Stimulated activated CD4-positive, alpha-beta T cell treated with anti-CD3 and anti-CD28 coated beads, Interleukin-1b, Interleukin-23, amount 100 ng/mL, for 4 hours (primary cell): ENCODE data around the gene HSD17B14.
A peak's percentile ranks its signal among the peaks of the same experiment; 100 is the strongest.
"Not testable (repeated sequence)": the region's sequence is repeated elsewhere in the genome, so short reads cannot be mapped to it uniquely, and the experiment has no call there.

Experiments
- DNase-seq, 2 donors: peaks; one replicate each; pipeline ENCODE4 v3.0.0-alpha.2; 2020; ENCODE audit warnings: low read depth in 2 of 2

The HSD17B14 gene

GRCh38 chr19:48836089-48837017, at the start of gene HSD17B14:
Gene HSD17B14, minus strand, starts transcription at chr19:48836491. Its CDS starts 80 bp downstream, at chr19:48836411.
- DNase-seq = peak in 1 of 2 donors; percentile 4

- no peak for DNase-seq
Observed at GRCh38 chr19:48883726-48884125, 47.4 kb upstream of the HSD17B14 start.

- DNase-seq = no peak
Observed at GRCh38 chr19:48881741-48882657, 45.7 kb upstream of the HSD17B14 start.

GRCh38 chr19:48879696-48880095, 43.4 kb upstream of the HSD17B14 start:
- DNase-seq = not testable (repeated sequence)

GRCh38 chr19:48879025-48879637, 42.8 kb upstream of the HSD17B14 start:
- DNase-seq = no peak

GRCh38 chr19:48878196-48879024, 42.1 kb upstream of the HSD17B14 start:
- no peak for DNase-seq

GRCh38 chr19:48877855-48878195, 41.5 kb upstream of the HSD17B14 start:
- no peak for DNase-seq

GRCh38 chr19:48876043-48876981, 40.0 kb upstream of the HSD17B14 start:
- not testable (repeated sequence) for DNase-seq

- no peak for DNase-seq
Observed at GRCh38 chr19:48874303-48875135, 38.2 kb upstream of the HSD17B14 start.

- no peak for DNase-seq
Observed at GRCh38 chr19:48873476-48874302, 37.4 kb upstream of the HSD17B14 start.

- peak; percentile 49 to 52 for DNase-seq
Observed at GRCh38 chr19:48872884-48873475, 36.7 kb upstream of the HSD17B14 start.

- peak; percentile 97 to 99 for DNase-seq
Observed at GRCh38 chr19:48872182-48872883, 36.0 kb upstream of the HSD17B14 start, which contains the start of gene PPP1R15A. Gene PPP1R15A, plus strand, starts transcription at chr19:48872421. Its CDS starts 813 bp downstream, at chr19:48873234.

- not testable (repeated sequence) for DNase-seq
Observed at GRCh38 chr19:48871471-48872181, 35.3 kb upstream of the HSD17B14 start.

GRCh38 chr19:48870048-48870447, 33.8 kb upstream of the HSD17B14 start:
- DNase-seq = no peak

GRCh38 chr19:48868114-48868886, 32.0 kb upstream of the HSD17B14 start, which contains the start of gene PLEKHA4:
Gene PLEKHA4, minus strand, starts transcription at chr19:48868617. Its CDS starts 997 bp downstream, at chr19:48867620.
- DNase-seq = no peak
